HEK293 (cell line): ENCODE data around the gene CCDC43.

ENCODE experiments used
- CTCF ChIA-PET: fragments of 350-600 bp; formaldehyde crosslinking; extraction: SDS; loops from one replicate; lab custom pipeline; 2021; ENCODE audit warnings: antibody characterized with exemption; lab: Yijun Ruan, JAX
- POLR2A ChIA-PET: fragments of 300-600 bp; formaldehyde crosslinking; extraction: SDS; loops from one replicate; lab custom pipeline; 2020; ENCODE audit warnings: antibody characterized with exemption, inconsistent platforms; lab: Yijun Ruan, JAX
- H3K27ac ChIP-seq: fragments of 200-500 bp; sonication (Bioruptor generic); 2 replicates; pipeline ENCODE4 v1.5.1; 2014; ENCODE audit warnings: low read depth, low read length, control low read depth, inconsistent platforms; ENCODE audit errors: extremely low read depth
- H3K36me3 ChIP-seq, 2 experiments: fragments of 200-500 bp in 1 of 2; sonication (Bioruptor generic) in 1 of 2; 1 replicate in 1 of 2; 2 replicates in 1 of 2; pipeline ENCODE4 v1.5.1; 2014 to 2017; ENCODE audit warnings: inconsistent platforms in 2 of 2, low read length in 2 of 2; ENCODE audit not compliant: control insufficient read depth in 2 of 2, insufficient read depth in 1 of 2
- H3K4me1 ChIP-seq: fragments of 200-500 bp; sonication (Bioruptor generic); 2 replicates; pipeline ENCODE4 v1.5.1; 2014; ENCODE audit warnings: mild to moderate bottlenecking, low read length, inconsistent platforms; ENCODE audit not compliant: control insufficient read depth, insufficient read depth
- H3K4me3 ChIP-seq: 2 replicates; pipeline ENCODE4 v1.5.1; 2011; ENCODE audit warnings: low read depth, mild to moderate bottlenecking, control low read depth, low read length, moderate library complexity
- H3K9me3 ChIP-seq: fragments of 200-500 bp; sonication (Bioruptor generic); 2 replicates; pipeline ENCODE4 v1.5.1; 2014; ENCODE audit warnings: low read depth, low read length, inconsistent platforms; ENCODE audit not compliant: control insufficient read depth, insufficient read depth
- CTCF ChIP-seq: fragments of 450-650 bp; formaldehyde crosslinking; IDR thresholded peaks from 2 replicates; pipeline ENCODE4 v1.5.1; 2016; ENCODE audit warnings: missing biosample characterization, missing genetic modification characterization
- EGR2 ChIP-seq: fragments of 450-650 bp; formaldehyde crosslinking; IDR thresholded peaks from 2 replicates; pipeline ENCODE4 v1.5.1; 2016; ENCODE audit warnings: low read depth, missing biosample characterization, missing genetic modification characterization
- GFI1B ChIP-seq: fragments of 450-650 bp; formaldehyde crosslinking; IDR thresholded peaks from 2 replicates; pipeline ENCODE4 v1.5.1; 2016; ENCODE audit warnings: missing biosample characterization, missing genetic modification characterization
- INSM2 ChIP-seq: fragments of 450-650 bp; formaldehyde crosslinking; IDR thresholded peaks from 2 replicates; pipeline ENCODE4 v1.5.1; 2016; ENCODE audit warnings: missing biosample characterization, missing genetic modification characterization
- KLF1 ChIP-seq: fragments of 450-650 bp; formaldehyde crosslinking; IDR thresholded peaks from 2 replicates; pipeline ENCODE4 v1.5.1; 2016; ENCODE audit warnings: missing biosample characterization, missing genetic modification characterization
- KLF16 ChIP-seq: fragments of 450-650 bp; formaldehyde crosslinking; IDR thresholded peaks from 2 replicates; pipeline ENCODE4 v1.5.1; 2017; ENCODE audit warnings: missing biosample characterization, missing genetic modification characterization
- KLF7 ChIP-seq: fragments of 450-650 bp; formaldehyde crosslinking; IDR thresholded peaks from 2 replicates; pipeline ENCODE4 v1.5.1; 2016; ENCODE audit warnings: missing biosample characterization, missing genetic modification characterization, borderline replicate concordance
- MZF1 ChIP-seq: fragments of 450-650 bp; formaldehyde crosslinking; IDR thresholded peaks from 2 replicates; pipeline ENCODE4 v1.5.1; 2017; ENCODE audit warnings: missing biosample characterization, missing genetic modification characterization, borderline replicate concordance
- ZBTB26 ChIP-seq: fragments of 450-650 bp; formaldehyde crosslinking; optimal IDR thresholded peaks from 2 replicates; pipeline ENCODE3; 2016; ENCODE audit warnings: missing biosample characterization, mild to moderate bottlenecking, missing genetic modification characterization
- ZFP41 ChIP-seq: fragments of 450-650 bp; formaldehyde crosslinking; IDR thresholded peaks from 2 replicates; pipeline ENCODE4 v1.5.1; 2016; ENCODE audit warnings: missing biosample characterization, missing genetic modification characterization, borderline replicate concordance
- ZNF138 ChIP-seq: fragments of 450-650 bp; formaldehyde crosslinking; IDR thresholded peaks from 2 replicates; pipeline ENCODE4 v1.5.1; 2016; ENCODE audit warnings: missing biosample characterization, missing genetic modification characterization, borderline replicate concordance
- ZNF19 ChIP-seq: fragments of 450-650 bp; formaldehyde crosslinking; IDR thresholded peaks from 2 replicates; pipeline ENCODE4; 2016; ENCODE audit warnings: missing biosample characterization, missing genetic modification characterization, low read depth
- ZNF24 ChIP-seq: fragments of 450-650 bp; formaldehyde crosslinking; IDR thresholded peaks from 2 replicates; pipeline ENCODE4 v1.5.1; 2016; ENCODE audit warnings: missing biosample characterization, missing genetic modification characterization
- ZNF394 ChIP-seq: fragments of 450-650 bp; formaldehyde crosslinking; IDR thresholded peaks from 2 replicates; pipeline ENCODE4 v1.5.1; 2016; ENCODE audit warnings: missing biosample characterization, missing genetic modification characterization, mild to moderate bottlenecking, moderate library complexity, borderline replicate concordance
- ZNF404 ChIP-seq: fragments of 450-650 bp; formaldehyde crosslinking; IDR thresholded peaks from 2 replicates; pipeline ENCODE4 v1.5.1; 2017; ENCODE audit warnings: missing biosample characterization, missing genetic modification characterization
- ZNF560 ChIP-seq: fragments of 450-650 bp; formaldehyde crosslinking; IDR thresholded peaks from 2 replicates; pipeline ENCODE4 v1.5.1; 2017; ENCODE audit warnings: missing biosample characterization, missing genetic modification characterization, borderline replicate concordance
- ZNF610 ChIP-seq: fragments of 450-650 bp; formaldehyde crosslinking; IDR thresholded peaks from 2 replicates; pipeline ENCODE4 v1.5.1; 2016; ENCODE audit warnings: missing biosample characterization, missing genetic modification characterization, borderline replicate concordance
- ZNF621 ChIP-seq: fragments of 450-650 bp; formaldehyde crosslinking; IDR thresholded peaks from 2 replicates; pipeline ENCODE4 v1.5.1; 2017; ENCODE audit warnings: missing biosample characterization, missing genetic modification characterization
- ZNF623 ChIP-seq: fragments of 450-650 bp; formaldehyde crosslinking; IDR thresholded peaks from 2 replicates; pipeline ENCODE4 v1.5.1; 2016; ENCODE audit warnings: missing biosample characterization, missing genetic modification characterization
- ZNF626 ChIP-seq: fragments of 450-650 bp; sonication (Bioruptor Pico); formaldehyde crosslinking; IDR thresholded peaks from 2 replicates; pipeline ENCODE4 v1.5.1; 2018; ENCODE audit warnings: missing biosample characterization, missing genetic modification characterization, inconsistent platforms
- ZNF639 ChIP-seq: fragments of 450-650 bp; formaldehyde crosslinking; IDR thresholded peaks from 2 replicates; pipeline ENCODE4 v1.5.1; 2016; ENCODE audit warnings: missing biosample characterization, missing genetic modification characterization
- ZNF692 ChIP-seq: fragments of 450-650 bp; formaldehyde crosslinking; IDR thresholded peaks from 2 replicates; pipeline ENCODE4 v1.5.1; 2016; ENCODE audit warnings: missing biosample characterization, missing genetic modification characterization
- ZNF701 ChIP-seq: fragments of 450-650 bp; formaldehyde crosslinking; IDR thresholded peaks from 2 replicates; pipeline ENCODE4 v1.5.1; 2016; ENCODE audit warnings: missing biosample characterization, missing genetic modification characterization
- ZNF76 ChIP-seq: fragments of 450-650 bp; formaldehyde crosslinking; IDR thresholded peaks from 2 replicates; pipeline ENCODE4; 2016; ENCODE audit warnings: low read depth, missing biosample characterization, missing genetic modification characterization, borderline replicate concordance
- ZSCAN16 ChIP-seq: fragments of 450-650 bp; formaldehyde crosslinking; IDR thresholded peaks from 2 replicates; pipeline ENCODE4 v1.5.1; 2016; ENCODE audit warnings: missing biosample characterization, missing genetic modification characterization
- ZSCAN30 ChIP-seq: fragments of 450-650 bp; IDR thresholded peaks from 2 replicates; pipeline ENCODE4 v1.5.1; 2018; ENCODE audit warnings: missing biosample characterization, mild to moderate bottlenecking, missing genetic modification characterization, moderate library complexity
- ZXDB ChIP-seq: fragments of 450-650 bp; formaldehyde crosslinking; IDR thresholded peaks from 2 replicates; pipeline ENCODE4 v1.5.1; 2016; ENCODE audit warnings: missing biosample characterization, missing genetic modification characterization

The CCDC43 gene

GRCh38 chr17:44629314-44629713, 60.3 kb downstream of the CCDC43 start:
- no peak overlapping the region for H3K27ac ChIP-seq
- no peak overlapping the region for H3K4me3 ChIP-seq
- TF ChIP-seq ZXDB (tag by site-specific recombination) (no peak), ZNF24 (tag by site-specific recombination) (no peak), KLF7 (tag by site-specific recombination) (no peak), ZNF639 (no peak), ZNF560 (tag by site-specific recombination) (no peak), ZNF626 (no peak), KLF1 (tag by site-specific recombination) (no peak), ZNF621 (tag by site-specific recombination) (no peak), ZNF138 (tag by site-specific recombination) (no peak), ZSCAN16 (no peak), GFI1B (tag by site-specific recombination) (no peak), ZNF76 (tag by site-specific recombination) (no peak), ZNF404 (no peak), ZNF610 (no peak), ZNF701 (tag by site-specific recombination) (no peak), ZNF394 (no peak), ZBTB26 (no peak), ZNF623 (tag by site-specific recombination) (no peak), KLF16 (tag by site-specific recombination) (no peak), ZSCAN30 (tag by site-specific recombination) (no peak)
- TF ChIP-seq, all 188 proteins: peak for 0
- Histone ChIP-seq H3K36me3 (no peaks in the 10 kb centered on the region), H3K4me1 (no peaks in the 10 kb centered on the region), H3K9me3 (no peaks in the 10 kb centered on the region)
- ChIA-PET POLR2A (no interaction called here), CTCF (interaction anchor here (0.7 to 6.8 kb wide), 3 partner anchors 47 to 150 kb away, joined by 3 to 100 read pairs (median 12); no protein-coding TSS in a partner anchor)

GRCh38 chr17:44628243-44629188, 61.1 kb downstream of the CCDC43 start:
- TF ChIP-seq EGR2 (tag by site-specific recombination): no peak
- TF ChIP-seq ZNF692 (tag by site-specific recombination): no peak
- no peak for TF ChIP-seq INSM2 (tag by site-specific recombination)
- no peak for TF ChIP-seq CTCF (tag by site-specific recombination)
- TF ChIP-seq ZNF76 (tag by site-specific recombination): no peak
- no peak for TF ChIP-seq ZNF19 (tag by site-specific recombination)
- TF ChIP-seq MZF1 (tag by site-specific recombination): no peak
- no peak for TF ChIP-seq ZXDB (tag by site-specific recombination)
- TF ChIP-seq ZFP41 (tag by site-specific recombination): no peak
- CTCF ChIA-PET: interaction anchor here (0.7 to 0.8 kb wide), 2 partner anchors 9 to 150 kb away, joined by 3 read pairs; no protein-coding TSS in a partner anchor
- Histone ChIP-seq H3K36me3 (no peaks in the 10 kb centered on the region), H3K4me1 (no peaks in the 10 kb centered on the region), H3K9me3 (no peaks in the 10 kb centered on the region), H3K27ac (no peak overlapping the region), H3K4me3 (no peak overlapping the region)
- POLR2A ChIA-PET: no interaction called here
